Activated T-helper 1 cell treated with Interleukin-2 at 50 U/mL for 16 hours (primary cell): ENCODE measurements around the gene NOXO1.
"Not testable (repeated sequence)": the region's sequence is repeated elsewhere in the genome, so short reads cannot be mapped to it uniquely, and the experiment has no call there.

ENCODE experiments used
- DNase-seq: peaks from one replicate; pipeline ENCODE4 v3.0.0-alpha.2; 2020; ENCODE audit warnings: low read depth

Gene NOXO1

DNA sequence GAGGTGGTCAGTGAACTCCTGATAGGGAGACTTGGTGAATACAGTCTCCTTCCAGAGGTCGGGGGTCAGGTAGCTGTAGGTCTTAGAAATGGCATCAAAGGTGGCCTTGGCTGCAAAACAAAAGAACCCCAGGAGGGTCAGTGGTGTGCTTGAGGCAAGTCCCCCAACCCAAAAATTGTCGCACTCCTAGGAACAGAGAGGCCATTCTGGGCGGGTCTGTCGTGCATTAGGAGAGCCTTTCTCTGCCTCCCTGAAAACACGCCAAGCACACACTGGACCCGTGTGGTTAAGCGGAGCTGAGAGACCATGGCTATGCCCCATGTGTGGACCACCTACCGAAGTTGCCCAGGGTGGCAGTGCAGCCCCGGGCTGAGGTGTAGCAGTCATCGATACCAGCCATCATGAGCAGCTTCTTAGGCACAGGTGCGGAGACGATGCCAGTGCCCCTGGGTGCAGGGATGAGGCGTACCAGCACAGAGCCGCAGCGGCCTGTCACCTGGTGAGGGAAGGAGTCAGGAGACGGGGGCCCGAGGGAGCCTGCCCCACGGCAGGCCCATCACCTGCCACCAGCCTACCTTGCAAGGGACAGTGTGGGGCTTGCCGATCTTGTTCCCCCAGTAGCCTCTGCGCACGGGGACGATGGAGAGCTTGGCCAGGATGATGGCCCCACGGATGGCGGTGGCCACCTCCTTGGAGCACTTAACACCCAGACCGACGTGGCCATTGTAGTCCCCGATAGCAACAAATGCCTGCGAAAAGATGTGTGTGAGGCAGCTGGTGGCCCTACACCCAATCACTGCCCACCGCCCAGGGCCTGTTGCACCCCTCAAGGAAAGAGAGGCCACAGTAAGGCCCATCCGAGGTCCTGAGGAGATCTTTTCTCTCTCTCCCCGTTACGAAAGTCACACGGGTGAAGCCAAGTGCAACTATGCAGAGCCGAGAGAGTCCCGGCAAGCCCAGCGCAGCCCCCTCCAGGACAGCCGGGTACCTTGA is 18.8 kb downstream of the NOXO1 start:
- DNase-seq, result not testable (repeated sequence)

DNA sequence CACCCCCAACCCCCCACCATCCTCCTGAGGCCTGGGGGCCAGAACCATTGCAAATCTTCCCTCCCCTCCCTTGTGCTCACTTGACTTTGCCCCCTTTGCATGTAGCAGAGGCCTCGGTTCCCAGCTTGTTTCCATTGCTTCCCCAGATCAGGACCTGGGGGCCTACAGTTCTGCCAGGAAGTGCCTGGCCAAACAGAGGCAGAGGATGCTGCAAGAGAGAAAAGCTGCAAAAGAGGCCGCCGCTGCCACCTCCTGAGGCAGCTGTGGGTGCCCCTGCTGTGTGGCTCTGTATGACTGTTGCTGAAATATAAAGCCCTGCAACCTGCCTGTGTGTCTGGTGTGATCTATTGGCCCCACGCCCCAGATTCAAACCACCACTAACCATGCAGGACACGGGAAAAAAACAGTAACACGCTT is 19.6 kb downstream of the NOXO1 start:
- DNase-seq, result no peak

DNA sequence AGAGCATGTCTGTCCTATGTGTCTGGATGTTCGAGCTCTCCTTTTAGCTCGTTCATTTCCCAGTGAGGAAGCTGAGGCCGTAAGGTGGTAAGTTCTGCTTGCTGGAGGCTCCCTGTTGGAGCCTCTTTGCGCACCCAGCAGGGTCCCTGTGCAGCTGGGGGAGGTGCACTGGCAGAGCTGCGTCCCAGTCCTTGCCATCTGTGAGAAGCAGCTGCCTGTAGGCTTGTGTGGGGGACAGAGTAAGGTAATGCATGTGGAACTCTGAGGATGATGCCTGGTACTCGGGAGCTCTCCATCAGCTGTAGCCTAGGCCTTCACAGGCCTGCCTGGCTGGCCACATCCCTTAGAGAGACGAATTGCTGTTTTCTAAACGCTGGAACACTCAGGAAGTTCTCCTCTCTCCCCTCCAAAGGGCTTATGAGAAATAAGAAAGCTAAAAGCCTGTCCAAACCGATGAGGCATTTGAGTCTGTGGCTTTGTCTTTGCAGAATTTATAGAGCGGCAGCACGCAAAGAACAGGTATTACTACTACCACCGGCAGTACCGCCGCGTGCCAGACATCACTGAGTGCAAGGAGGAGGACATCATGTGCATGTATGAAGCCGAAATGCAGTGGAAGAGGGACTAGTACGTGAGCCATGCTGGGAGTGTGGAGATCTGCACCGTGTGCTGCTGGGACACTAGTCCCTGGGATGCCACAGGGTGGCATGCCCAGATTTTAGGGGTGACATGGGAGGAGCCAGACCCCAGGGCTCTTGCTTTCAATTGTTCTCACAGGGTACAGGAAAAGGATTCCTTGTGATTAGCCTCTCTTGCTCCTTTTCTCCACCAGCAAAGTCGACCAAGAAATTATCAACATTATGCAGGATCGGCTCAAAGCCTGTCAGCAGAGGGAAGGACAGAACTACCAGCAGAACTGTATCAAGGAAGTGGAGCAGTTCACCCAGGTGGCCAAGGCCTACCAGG is 20.3 kb downstream of the NOXO1 start:
- DNase-seq, result no peak

DNA sequence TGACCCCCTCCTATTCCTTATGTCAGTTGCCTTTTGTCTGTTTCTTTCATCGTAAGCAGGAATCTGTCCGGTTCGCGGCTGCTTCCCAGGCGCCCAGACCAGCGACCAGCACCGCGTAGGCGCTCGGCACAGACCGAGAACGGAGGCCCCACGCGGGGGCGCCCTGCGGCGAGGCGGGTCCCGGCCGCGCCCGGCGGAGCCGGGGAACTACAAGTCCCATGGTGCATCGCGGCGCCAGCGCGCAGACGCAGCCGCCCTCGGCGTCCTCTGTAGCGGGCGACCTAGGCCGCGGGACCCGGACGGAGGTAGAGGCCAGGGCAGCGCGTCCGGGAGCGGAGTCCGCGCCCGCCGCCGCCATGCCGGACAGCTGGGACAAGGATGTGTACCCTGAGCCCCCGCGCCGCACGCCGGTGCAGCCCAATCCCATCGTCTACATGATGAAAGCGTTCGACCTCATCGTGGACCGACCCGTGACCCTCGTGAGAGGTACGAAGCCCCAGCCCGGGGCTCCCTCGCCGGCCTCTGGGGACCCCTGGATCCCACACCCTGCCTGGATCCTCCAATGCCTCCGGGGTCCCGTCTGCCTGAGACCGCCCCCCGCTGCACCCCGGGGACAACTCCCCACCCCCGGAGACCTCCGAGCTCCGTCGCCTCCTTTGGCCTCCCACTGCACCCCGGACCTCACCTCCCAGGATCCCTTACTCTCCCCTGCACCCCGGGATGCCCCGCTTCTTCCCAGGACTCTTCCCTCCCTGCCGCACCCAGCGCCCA is 21.8 kb downstream of the NOXO1 start, which contains the start of gene NDUFB10:
Gene NDUFB10 (plus strand): TSS at position 270 of the 771 bp plus-strand sequence. CDS start 87 bp downstream, at position 357.
- DNase-seq, result peak; percentile 88

GRCh38 chr16:1958715-1959268 is 22.5 kb downstream of the NOXO1 start:
- no peak for DNase-seq

DNA sequence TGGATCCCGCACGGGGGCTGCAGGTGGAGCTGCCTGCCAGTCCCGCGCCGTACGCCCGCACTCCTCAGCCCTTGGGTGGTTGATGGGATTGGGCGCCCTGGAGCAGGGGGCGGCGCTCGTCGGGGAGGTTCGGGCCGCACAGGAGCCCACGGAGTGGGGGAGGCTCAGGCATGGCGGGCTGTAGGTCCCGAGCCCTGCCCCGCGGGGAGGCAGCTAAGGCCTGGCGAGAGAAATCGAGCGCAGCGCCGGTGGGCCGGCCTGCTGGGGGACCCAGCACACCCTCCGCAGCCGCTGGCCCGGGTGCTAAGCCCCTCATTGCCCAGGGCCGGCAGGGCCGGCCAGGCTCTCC is 23.2 kb downstream of the NOXO1 start:
- DNase-seq, result not testable (repeated sequence)

GRCh38 chr16:1957434-1958142 is 23.7 kb downstream of the NOXO1 start:
- DNase-seq, result not testable (repeated sequence)

DNA sequence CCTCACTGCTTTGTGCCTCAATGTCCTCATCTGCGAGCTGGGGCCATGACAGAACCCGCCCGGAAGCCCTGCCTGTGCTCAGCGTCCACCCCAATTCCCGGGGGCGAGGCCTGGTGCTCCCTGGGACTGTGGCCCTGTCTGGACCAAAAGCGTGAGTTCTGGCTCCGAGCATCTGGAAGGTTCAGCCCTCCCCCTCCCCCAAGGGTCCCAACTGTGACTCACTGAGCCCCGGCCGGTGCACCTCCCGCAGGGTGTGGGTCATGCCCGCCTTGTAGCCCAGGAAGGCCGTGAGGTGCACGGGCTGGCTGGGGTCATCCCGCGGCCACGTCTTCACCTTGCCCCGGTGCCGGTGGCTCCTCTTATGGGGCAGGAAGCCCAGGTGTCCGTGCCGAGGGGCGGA is 27.5 kb downstream of the NOXO1 start:
- DNase-seq, result no peak

DNA sequence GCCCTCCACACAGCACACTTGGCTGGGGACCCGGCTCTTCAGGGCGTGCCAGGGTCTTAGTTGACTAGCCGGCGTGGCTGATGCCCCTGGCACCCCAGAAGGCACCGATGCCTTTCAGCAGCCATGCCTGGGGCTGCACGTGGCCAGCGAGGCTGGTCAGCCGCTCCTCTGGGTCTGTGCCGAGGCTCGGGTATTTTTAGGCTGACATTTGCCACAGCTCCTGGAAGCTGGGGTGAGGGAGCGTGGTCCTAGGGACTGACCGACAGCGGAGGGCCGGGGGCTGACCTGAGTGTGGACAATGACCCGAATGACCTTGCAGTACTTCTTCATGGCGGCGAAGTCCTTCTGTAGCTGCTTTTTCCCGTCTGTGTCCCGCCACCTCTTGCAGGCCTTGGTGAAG is 30.7 kb downstream of the NOXO1 start:
- DNase-seq, result no peak

DNA sequence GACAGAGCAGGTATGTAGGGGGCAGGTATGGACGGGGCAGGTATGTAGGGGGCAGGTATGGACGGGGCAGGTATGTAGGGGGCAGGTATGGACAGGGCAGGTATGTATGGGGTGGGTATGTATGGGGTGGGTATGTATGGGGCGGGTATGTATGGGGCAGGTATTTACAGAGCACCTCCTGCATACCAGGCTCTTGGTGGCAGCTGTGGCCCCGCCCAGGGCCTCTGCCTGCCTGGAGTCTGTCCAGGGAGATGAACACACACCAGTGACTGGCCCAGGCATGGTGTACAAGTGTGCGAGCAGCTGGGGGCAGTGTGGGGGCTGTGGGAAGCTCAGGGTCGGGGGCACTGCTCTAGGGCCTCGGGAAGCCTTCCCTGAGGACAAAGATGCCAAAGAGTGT is 31.2 kb downstream of the NOXO1 start:
- no peak for DNase-seq

GRCh38 chr16:1949507-1949906 is 31.8 kb downstream of the NOXO1 start:
- DNase-seq, result no peak

DNA sequence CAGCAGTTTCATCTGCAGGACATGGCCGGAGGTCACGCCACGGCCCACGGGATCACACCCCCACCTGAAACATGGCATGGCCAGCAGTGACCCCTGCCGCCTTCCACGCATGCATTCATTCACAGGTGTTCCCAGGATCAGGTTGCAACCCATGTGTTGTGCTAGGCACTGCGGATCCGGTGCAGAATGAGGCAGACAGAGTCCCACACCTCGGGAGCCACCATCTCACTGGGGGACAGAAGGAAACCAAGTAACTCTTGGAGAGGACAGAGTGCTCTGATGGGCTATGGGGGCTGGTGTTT is 33.9 kb downstream of the NOXO1 start:
- no peak for DNase-seq

DNA sequence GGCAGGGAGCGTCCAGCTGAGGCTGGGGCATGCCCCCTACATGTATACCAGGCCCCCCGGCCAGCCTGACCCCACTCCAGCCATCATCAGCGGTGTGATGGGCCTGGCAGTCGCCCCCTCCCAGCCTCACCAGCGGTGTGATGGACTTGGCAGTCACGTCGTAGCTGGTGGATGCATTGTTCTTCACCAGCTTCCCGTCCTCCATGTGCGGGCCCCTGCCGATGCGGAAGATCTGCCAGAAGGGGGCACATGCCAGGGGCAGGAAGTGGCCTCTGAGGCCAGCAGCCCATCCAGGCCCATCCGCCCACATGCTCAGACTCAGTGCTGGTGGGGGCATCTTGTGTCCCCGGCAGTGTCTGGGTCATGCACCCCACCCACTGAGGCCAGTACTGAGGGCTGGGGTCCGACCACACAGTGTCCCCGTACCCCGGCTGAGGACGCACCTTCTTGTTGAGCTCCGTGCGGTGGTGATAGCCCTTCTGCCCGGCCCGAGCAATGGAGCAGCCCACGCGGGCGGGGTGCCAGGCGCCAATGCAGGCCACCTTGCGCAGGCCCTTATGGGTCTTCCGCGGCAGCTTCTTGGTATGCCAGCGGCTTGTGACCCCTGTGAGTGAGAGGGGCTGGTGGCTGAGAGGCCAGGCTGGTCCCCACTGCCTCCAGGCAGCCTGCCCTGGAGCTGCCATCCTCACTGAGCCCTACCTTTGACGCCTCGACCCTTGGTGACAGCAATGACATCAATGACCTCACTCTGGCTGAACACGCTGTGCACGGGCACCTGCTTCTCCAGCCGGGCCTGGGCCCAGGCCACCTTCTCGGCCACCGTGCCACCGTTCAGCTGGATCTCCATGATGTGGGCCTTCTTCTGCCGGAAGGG is 34.5 kb downstream of the NOXO1 start:
- DNase-seq, result no peak

- no peak for DNase-seq
Measured at GRCh38 chr16:1945559-1946391, 35.5 kb downstream of the NOXO1 start.

DNA sequence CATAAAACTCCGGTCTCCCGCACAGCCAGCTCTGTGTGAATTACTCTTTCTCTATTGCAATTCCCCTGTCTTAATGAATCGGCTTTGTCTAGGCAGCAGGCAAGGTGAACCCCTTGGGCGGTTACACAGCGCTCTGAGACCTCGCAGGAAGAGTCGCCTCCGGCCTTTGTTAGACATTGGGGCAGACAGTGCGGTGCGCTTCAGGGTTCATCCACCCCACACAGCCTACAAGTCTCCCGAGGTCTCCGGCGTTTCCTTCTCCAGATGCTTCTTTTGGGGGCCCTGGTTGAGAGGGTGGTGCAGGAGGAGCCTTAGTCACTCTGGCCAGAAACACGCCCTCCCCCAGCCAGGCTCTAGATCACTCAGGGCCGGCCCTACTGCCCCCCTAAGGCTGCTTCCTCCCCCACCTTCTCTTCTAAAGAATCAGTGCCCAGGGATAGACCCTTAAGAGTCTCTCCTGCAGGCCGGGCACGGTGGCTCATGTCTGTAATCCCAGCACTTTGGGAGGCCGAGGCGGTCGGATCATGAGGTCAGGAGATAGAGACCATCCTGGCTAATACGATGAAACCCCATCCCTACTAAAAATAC is 36.6 kb downstream of the NOXO1 start:
- DNase-seq, result no peak

GRCh38 chr16:1942810-1943726 is 38.2 kb downstream of the NOXO1 start, which contains the start of gene MSRB1:
TSS of gene MSRB1 (minus strand) at chr16:1943199. CDS start at chr16:1943156, 43 bp downstream.
- peak; percentile 98 for DNase-seq

DNA sequence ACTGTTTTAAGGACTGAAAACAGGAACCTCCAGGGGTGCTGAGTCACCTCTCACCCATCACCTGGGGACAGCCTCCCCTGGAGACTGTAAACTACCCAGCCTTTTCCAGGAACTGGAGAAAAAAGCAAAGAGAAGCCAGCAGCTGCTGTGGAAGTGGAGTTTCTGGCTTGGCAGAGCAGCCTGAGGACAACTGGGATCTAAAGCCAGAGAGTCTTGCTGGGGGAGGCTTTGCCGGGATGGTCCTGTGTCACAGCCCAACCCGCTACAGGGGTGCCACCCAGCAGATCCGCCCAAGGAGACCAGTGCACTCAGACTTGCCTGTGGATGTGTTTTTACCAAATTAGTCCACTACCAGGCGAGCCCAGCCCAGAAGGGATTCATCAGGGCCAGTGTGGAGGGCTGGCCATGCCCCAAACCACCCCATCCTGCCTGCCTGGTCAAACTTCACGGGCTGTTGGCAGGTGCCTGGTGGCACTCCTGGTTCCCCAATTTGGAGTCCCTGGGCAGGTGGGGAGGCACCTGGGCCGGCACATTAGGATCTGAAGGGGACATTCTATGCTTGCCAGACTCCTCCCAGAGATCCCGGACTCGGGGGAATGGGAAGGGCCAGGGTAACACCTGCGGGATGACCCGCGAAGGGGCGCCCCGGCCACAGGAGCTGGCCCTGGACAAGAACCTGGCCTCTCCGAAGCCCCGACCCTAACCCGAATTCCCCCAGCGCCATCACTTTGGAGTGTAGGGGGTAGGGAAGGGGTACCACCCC is 39.0 kb downstream of the NOXO1 start:
- no peak for DNase-seq
